ENCODE data around the gene YDJC. TPM values are rescaled to one million over a fixed set of nuclear protein-coding genes. Genes with fewer than 3 reads are reported as not detected.
A peak's percentile ranks its signal among the peaks of the same experiment; 100 is the strongest.

Gene YDJC
- total and polyA plus RNA-seq, 2 of the 4 experiments (the other 2 are of a cell fraction) = 8.1 to 23.6 TPM

- H4K5ac ChIP-seq (ENCODE audit: low read depth, low read length) = no peak overlapping the region
- H3K14ac ChIP-seq (replicated peaks; ENCODE audit: low read depth, low read length) = 0 out of 2 replicates have a peak overlapping the region, but pooled peaks have one; percentile 4
- peaks cover 8% of the 10 kb centered on the region for H3K4me1 ChIP-seq (ENCODE audit: control insufficient read depth, insufficient read depth, low read length)
- no peaks in the 10 kb centered on the region for H3K27me3 ChIP-seq (ENCODE audit: control insufficient read depth, insufficient read depth, low read length)
- in situ Hi-C loops (cut with MboI; ENCODE audit: low sequenced_read_pairs) = no loop called here
- 0% methylated on average over 1 of the region's 6 CpGs; no CpG with 5 or more reads in 1 of the 2 experiments for WGBS, 2 experiments (ENCODE audit: extremely low coverage in 2 of 2, insufficient read length in 1 of 2)
- peak overlapping the region; percentile 43 for H3K9ac ChIP-seq (ENCODE audit: low read depth, low read length)
- ATAC-seq (ENCODE audit: low read depth) (no peak; the same call in 1 of the 2 replicates), DNase-seq (no peak)
- H3K56ac ChIP-seq (ENCODE audit: extremely low read depth, insufficient read depth, low read length) = peak overlapping the region; percentile 14; the same call in 1 of the 2 replicates
- no peak overlapping the region; the same call in 1 of the 2 replicates for H3K27ac ChIP-seq (ENCODE audit: insufficient read depth, low read length)
- no peak overlapping the region for H2BK15ac ChIP-seq (ENCODE audit: low read depth, low read length)
- TF ChIP-seq MXI1 (IDR thresholded peaks at IDR 0.05; ENCODE audit: borderline replicate concordance, low read depth, low read length) (no peak), RCOR1 (IDR thresholded peaks at IDR 0.05; ENCODE audit: insufficient replicate concordance, low read length) (no peak), MAZ (IDR thresholded peaks at IDR 0.05; ENCODE audit: borderline replicate concordance, low read depth, low read length) (no peak), MAFK (IDR thresholded peaks at IDR 0.05; ENCODE audit: low read depth, low read length) (no peak), NFE2L2 (IDR thresholded peaks at IDR 0.05; ENCODE audit: low read depth, low read length) (no peak), SMC3 (IDR thresholded peaks at IDR 0.05; ENCODE audit: low read depth, low read length) (no peak), CEBPB (IDR thresholded peaks at IDR 0.05; ENCODE audit: low read depth, low read length) (no peak), CTCF (conservative IDR thresholded peaks at IDR 0.05; ENCODE audit: low read depth, low read length) (no peak), POLR2A (IDR thresholded peaks at IDR 0.05; ENCODE audit: low read depth, low read length) (no peak), RFX5 (IDR thresholded peaks at IDR 0.05; ENCODE audit: low read depth, low read length) (no peak), CHD1 (IDR thresholded peaks at IDR 0.05; ENCODE audit: low read depth, low read length) (no peak)
- TF ChIP-seq, protein P1, sequence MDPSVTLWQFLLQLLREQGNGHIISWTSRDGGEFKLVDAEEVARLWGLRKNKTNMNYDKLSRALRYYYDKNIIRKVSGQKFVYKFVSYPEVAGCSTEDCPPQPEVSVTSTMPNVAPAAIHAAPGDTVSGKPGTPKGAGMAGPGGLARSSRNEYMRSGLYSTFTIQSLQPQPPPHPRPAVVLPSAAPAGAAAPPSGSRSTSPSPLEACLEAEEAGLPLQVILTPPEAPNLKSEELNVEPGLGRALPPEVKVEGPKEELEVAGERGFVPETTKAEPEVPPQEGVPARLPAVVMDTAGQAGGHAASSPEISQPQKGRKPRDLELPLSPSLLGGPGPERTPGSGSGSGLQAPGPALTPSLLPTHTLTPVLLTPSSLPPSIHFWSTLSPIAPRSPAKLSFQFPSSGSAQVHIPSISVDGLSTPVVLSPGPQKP (IDR thresholded peaks at IDR 0.05; ENCODE audit: borderline replicate concordance, low read depth, low read length) = no peak
- TF ChIP-seq, protein P2, sequence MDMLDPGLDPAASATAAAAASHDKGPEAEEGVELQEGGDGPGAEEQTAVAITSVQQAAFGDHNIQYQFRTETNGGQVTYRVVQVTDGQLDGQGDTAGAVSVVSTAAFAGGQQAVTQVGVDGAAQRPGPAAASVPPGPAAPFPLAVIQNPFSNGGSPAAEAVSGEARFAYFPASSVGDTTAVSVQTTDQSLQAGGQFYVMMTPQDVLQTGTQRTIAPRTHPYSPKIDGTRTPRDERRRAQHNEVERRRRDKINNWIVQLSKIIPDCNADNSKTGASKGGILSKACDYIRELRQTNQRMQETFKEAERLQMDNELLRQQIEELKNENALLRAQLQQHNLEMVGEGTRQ (IDR thresholded peaks at IDR 0.05; ENCODE audit: low read depth, low read length) = no peak
- peak overlapping the region; percentile 84 for H3K4me3 ChIP-seq (ENCODE audit: insufficient read depth, low read depth, low read length)
- dilution Hi-C loops (cut with HindIII; ENCODE audit: low sequenced_read_pairs, unreplicated experiment) = no loop called here
- no peak overlapping the region for H2BK120ac ChIP-seq (ENCODE audit: low read depth, low read length)
- ChIA-PET POLR2A (ENCODE audit: unreplicated experiment) (interaction anchor here (0.7 kb wide), 1 partner anchor 9 kb away, joined by 3 read pairs; the partner anchor contains the start of gene SDF2L1), CTCF (no interaction called here)
- intact Hi-C loops (cut with micrococcal nuclease) = no loop called here
- H4K91ac ChIP-seq (ENCODE audit: insufficient read depth, low read depth, low read length) = no peak overlapping the region
- no TSS peak for BruUV-seq (replicated peaks)
- 0 out of 2 replicates have a peak overlapping the region, but pooled peaks have one; percentile 2 for H2AK5ac ChIP-seq (ENCODE audit: low read depth, low read length)
- no peak overlapping the region for H3K18ac ChIP-seq (ENCODE audit: low read depth, low read length)
- H2AFZ ChIP-seq (replicated peaks; ENCODE audit: low read length, poor library complexity) = peak overlapping the region; percentile 99
- H3K79me1 ChIP-seq (ENCODE audit: low read depth in 1 of 2, low read length in 2 of 2) = peaks cover 3 to 32% of the 10 kb centered on the region in 2 experiments; a peak in 3 of 4 replicates
- peaks cover 4% of the 10 kb centered on the region; the same call in 1 of the 2 replicates for H4K20me1 ChIP-seq (ENCODE audit: insufficient read depth, low read length)
- H3K23ac ChIP-seq (ENCODE audit: low read depth, low read length) = peak overlapping the region; percentile 55; the same call in 1 of the 2 replicates
- no peak overlapping the region for H2BK5ac ChIP-seq (ENCODE audit: low read depth, low read length, poor library complexity, severe bottlenecking)
- no peaks in the 10 kb centered on the region for H3K9me3 ChIP-seq (ENCODE audit: control insufficient read depth, insufficient read depth, low read length)
- H3K9me1 ChIP-seq (ENCODE audit: insufficient read depth, low read length) = peaks cover 8% of the 10 kb centered on the region
- H3K36me3 ChIP-seq (ENCODE audit: control insufficient read depth, insufficient read depth, low read length) = peaks cover 2% of the 10 kb centered on the region; the same call in 1 of the 2 replicates
- peak overlapping the region; percentile 69 for H2AK9ac ChIP-seq (replicated peaks; ENCODE audit: low read depth, low read length, poor library complexity)
- H3K4ac ChIP-seq (ENCODE audit: low read depth, low read length) = peak overlapping the region; percentile 41; the same call in 1 of the 2 replicates
- peak overlapping the region in 1 of 2 experiments; percentile 2; a peak in 1 of 4 replicates for H4K8ac ChIP-seq (ENCODE audit: low read depth in 2 of 2, low read length in 2 of 2)
- peak overlapping the region; percentile 68 for H3K4me2 ChIP-seq (ENCODE audit: low read depth, low read length)
- H2BK20ac ChIP-seq (ENCODE audit: low read depth, low read length) = no peak overlapping the region
These were observed 21.1 kb upstream of the YDJC start for GRCh38 chr22:21650823-21651520.

All from IMR-90 (cell line).